GM19025 (cell line): ENCODE measurements around the gene CA10.

Source experiments
- ATAC-seq: cut with Tn5 transposase; IDR thresholded peaks from one replicate; pipeline ENCODE4 v1.9.1; 2021; ENCODE audit warnings: mild to moderate bottlenecking, low read depth, moderate library complexity; ENCODE audit not compliant: unreplicated experiment

The CA10 gene

GRCh38 chr17:51627779-51628178, 530.7 kb downstream of the CA10 start:
- ATAC-seq = no peak

DNA sequence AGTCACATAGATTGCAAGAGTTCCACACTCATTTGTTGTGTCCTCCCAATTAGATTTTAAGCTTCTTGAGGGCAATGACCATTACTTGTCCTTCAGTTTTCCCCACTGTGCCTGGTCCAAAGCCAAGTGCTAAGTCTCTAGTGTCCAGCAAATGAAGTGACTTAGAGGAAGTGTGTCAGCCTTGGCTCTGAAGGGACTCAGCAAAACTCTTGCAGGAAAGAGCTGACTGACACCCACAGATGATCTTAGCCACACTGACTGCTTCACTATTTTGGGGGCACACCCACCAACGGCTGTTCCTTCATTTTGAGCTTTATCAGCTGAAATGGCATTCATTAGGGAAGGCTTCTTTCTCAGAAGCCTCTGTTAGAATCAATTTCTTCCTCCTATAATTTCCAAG, 540.0 kb downstream of the CA10 start:
- no peak for ATAC-seq

DNA sequence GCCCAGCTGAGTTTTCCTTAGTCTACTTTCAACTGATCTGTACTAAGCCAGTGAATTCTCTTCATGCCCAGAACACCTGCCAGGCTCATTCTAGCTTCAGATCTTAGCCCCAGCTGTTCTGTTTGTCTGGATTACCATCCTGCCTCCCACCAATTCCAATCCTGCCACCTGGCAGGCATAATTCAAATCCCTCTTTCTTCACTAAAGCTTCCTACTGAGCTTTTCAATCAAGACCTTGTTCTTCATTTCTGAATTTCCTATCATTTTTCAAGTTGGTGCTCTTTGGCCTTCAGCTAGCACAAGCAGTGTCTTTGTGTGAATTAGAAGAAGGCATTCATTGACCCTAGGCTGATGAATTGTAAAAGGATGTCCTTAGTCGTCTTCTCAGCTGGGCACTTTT, 540.5 kb downstream of the CA10 start:
- ATAC-seq = no peak

GRCh38 chr17:51613255-51613654, 545.3 kb downstream of the CA10 start:
- ATAC-seq = no peak

GRCh38 chr17:51612692-51613091, 545.8 kb downstream of the CA10 start:
- ATAC-seq = no peak

GRCh38 chr17:51611585-51611984, 546.9 kb downstream of the CA10 start:
- ATAC-seq = no peak

DNA sequence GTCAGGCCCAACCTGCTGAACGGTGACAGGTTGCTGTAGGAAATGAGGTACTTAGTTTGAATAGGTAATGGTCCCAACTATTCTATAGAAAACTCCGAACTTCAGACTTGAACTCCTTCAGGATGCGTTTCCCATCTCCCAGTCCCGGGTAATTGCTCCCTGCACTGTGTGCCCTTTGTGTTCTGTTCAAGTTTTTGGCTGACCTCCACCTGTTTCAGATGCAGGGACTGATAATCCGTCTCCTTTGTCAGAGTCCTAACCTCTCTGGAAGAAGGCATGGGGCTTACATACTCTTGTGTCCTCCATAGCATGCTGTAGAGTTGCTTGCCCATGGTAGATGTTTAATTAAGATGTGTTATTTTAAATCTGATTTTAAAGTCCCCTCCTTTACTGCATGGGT, 547.7 kb downstream of the CA10 start:
- no peak for ATAC-seq

GRCh38 chr17:51610155-51610554, 548.4 kb downstream of the CA10 start:
- no peak for ATAC-seq

DNA sequence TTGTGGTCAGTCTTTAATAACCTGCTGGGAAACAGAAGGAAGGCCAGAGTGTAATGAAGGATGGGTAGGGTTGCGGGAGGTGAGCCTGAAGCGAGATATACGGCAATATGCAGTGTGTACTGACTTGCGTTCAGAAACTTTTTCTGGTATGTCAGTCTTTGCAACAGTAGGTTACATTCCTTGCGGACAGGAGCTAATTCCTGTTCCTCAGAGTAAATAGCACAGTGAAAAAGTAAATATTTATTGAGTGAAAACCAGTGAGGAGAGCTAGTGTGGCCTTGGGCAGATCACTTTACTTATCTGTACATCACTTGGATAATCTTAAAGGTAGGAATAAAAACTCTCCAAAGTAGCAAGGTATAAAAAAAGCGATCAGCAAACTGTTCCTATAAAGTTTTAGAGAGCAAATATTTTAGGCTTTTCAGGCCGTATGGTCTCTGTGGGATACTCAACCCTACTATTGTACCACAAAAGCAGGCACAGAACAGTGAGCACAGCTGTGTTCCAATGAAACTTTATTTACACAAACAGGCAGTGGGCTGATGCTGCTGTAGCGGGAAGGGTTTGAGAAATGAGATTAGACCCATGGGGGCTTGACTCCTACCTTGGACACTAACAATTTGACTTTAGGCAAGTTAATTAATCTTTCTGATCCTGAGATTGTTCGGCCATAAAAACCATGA, 550.1 kb downstream of the CA10 start:
- no peak for ATAC-seq

GRCh38 chr17:51607512-51607911, 551.0 kb downstream of the CA10 start:
- ATAC-seq = no peak

DNA sequence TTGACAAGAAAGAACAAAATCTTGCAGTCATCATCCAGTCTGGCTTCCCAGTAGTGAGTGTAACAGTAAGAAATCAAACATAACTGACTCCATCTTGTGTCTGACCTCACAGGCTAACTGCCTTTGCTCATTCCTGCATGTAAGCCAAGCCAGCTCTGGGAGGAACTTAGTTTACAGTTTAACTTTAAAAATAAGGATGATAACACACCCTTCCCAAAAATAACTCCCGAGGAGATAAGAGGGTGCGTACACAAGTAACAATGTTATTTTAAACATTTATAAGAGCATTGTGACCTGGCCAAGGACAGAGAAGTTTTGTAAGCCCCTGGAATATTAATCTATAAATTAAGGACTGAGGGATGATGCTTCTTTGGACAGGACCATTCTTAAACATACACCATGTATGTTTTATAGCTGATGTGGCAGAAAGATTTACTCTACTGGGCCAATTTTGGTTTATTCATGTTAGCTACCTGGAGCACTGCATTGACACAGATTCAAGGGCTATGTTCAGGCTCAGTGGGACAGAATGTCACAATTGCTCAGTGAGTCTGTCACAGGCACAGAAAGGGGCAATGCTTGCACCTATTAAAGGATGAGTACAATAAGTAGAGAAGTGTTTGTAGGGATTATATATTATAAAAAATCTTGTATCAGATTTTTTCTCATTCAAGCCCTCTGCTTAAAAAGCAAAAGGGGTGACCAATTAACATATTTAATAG, 554.1 kb downstream of the CA10 start:
- ATAC-seq = no peak

DNA sequence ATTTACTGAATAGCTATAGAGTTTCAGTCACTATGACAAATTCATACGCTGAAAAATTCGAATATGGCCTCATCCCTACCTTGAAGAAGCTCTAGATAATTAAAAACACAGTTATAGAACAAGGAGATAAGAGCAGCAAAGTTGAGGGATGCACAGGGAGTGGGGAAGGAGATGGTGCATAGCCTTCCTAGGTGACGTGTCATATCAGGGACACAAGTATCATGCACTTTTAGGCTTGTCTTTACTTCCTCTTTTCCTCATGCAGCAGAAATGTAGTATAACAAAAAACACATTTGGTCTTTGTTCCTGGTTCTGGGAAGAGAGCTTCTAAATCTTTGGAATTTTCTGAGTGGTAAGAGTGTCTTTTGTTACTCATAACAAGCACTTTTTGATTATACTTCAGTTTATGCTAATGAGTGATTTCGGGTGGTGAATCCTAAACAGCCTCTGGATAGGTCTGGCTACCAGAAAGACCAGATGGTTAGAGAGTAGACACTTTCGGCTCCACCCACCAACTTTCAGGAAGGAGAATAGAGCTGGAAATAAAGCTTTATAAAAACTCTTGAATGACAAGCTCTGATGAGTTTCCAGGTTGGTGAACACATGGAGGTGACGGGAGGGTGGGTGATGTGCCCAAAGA, 556.8 kb downstream of the CA10 start:
- no peak for ATAC-seq

GRCh38 chr17:51598824-51599223, 559.7 kb downstream of the CA10 start:
- no peak for ATAC-seq

DNA sequence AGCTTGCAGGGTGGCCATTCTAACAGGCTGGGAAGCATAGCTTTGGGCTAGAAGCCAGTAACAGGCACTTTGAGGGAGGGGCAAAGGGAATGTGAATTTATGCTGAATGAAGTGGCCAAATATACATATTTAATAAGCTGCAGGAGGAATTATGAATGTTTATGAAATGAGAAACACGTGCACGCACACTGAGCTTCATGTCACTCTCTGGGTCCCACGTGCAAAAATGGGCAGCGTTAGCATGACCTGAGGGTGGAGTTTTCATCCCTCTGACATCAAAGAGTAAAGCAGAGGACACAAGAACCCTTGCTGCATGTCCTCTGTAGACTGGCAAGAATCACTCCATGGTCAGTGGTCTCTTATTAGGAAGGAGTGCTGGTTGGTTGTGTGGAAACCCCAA, 561.2 kb downstream of the CA10 start:
- no peak for ATAC-seq

- no peak for ATAC-seq
Measured at GRCh38 chr17:51595826-51596398, 562.6 kb downstream of the CA10 start.

DNA sequence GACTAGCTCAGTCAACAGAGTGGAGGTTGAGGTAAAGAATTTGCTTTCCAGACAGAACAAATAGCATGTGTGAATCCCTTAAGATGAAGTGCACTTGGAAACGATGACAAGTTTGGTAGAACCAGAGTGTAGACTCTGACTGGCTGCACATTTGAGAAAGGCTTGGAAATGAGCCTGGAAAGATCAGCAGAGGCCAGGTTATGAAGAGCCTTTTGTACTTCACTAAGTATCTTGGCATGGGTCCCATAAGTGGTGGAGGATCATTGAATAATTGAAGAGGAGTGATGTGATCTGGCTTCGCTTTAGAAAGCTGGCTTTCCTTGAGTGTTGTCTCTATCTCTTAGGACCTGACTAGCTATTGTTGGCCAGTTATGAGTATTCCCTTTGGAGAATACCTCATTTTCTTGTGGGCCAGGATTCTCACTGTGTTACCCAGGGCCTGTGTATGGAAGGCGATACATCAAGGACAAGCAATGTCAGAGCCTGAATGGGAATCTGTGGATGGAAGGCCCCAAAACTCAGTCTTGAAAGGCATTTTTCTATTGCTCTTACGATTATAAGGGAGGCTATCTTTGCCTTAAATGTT, 568.4 kb downstream of the CA10 start:
- ATAC-seq = no peak

DNA sequence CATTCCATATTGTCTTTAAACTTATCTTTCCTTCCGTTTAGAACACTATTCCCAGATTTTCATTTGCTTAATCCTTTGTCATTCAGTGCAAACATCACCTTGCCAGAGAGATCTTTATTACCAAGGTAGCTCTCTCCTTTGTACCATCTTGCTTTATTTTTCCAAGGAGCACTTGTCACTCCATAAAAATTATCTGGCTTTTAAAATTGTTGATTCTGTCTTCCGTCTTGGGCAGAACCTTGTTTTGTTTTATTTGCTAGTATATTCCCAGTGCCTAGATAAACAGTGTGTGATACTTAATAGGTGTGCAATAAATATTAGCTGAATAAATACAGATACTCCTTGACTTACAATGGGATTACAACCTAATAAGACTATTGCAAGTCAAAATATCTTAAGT, 570.5 kb downstream of the CA10 start:
- no peak for ATAC-seq

- no peak for ATAC-seq
Measured at GRCh38 chr17:51587516-51587915, 571.0 kb downstream of the CA10 start.

- no peak for ATAC-seq
Measured at GRCh38 chr17:51585514-51586104, 572.9 kb downstream of the CA10 start.

- ATAC-seq = no peak
Measured at GRCh38 chr17:51580869-51581268, 577.6 kb downstream of the CA10 start.
